Measurements from ENCODE around the gene HMG20A. TPM values are rescaled to one million over a fixed set of nuclear protein-coding genes. Genes with fewer than 3 reads are reported as not detected.

HMG20A gene
- total RNA-seq, 1 donor from 2014 or later: 9.7 TPM

DNA sequence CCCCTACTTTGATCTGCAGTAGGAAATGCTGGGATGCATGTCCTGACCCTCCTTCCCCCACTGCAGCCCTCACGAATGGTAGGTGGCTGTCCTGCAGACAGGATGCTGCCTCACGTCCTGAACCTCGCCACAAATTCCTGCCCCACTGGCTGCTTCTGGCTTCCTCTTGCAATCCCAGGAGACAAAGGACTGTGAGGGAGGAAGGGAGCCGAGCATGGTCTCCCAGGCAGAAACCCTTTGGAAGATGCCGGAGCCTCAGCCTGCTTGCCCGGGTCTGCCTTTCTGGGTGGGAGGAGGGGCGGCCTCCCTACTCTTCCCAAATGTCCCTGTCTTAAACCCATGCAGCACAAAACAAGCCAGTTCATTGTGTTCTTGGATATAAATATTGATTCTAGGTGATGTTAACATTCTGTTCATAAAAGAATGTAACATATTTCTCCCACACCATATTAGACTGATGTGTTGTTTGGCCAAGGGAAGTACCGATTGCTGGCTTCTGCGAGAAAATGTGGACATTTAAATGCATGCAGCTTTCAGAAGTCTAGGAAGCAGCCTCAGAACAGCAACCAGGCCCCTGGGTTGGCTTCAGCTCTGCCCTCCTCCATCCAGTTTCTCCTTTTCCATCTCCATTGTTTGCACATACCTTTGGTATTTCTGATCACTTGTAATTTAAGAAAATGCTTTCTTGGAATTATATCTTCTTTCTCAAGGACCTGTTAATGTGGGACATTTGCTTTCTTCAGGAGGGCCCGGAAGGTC, 75.3 kb downstream of the HMG20A start:
- FAIRE-seq: no peak

DNA sequence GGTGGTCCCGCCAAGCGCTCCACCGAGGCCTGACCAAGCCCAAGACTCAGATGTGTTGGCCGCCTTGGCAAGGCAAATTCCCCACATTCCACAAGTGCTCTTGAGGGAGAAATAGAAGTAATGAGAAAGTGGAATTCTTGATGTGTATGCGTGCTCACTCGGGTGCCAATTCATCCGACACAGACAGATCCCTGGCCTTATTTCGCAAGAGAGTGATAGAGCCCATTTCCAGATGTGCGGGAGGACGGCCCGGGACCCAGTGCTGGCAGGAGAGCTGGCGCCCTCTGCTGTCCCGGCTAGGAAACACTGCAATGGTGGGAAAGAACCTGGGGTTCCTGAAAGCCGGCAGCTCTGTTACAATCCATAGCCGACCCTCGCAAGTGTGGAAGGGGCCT, 76.0 kb downstream of the HMG20A start:
- H3K4me3 ChIP-seq (ENCODE audit: low read depth, low read length): no peak overlapping the region
- TF ChIP-seq, protein P1, sequence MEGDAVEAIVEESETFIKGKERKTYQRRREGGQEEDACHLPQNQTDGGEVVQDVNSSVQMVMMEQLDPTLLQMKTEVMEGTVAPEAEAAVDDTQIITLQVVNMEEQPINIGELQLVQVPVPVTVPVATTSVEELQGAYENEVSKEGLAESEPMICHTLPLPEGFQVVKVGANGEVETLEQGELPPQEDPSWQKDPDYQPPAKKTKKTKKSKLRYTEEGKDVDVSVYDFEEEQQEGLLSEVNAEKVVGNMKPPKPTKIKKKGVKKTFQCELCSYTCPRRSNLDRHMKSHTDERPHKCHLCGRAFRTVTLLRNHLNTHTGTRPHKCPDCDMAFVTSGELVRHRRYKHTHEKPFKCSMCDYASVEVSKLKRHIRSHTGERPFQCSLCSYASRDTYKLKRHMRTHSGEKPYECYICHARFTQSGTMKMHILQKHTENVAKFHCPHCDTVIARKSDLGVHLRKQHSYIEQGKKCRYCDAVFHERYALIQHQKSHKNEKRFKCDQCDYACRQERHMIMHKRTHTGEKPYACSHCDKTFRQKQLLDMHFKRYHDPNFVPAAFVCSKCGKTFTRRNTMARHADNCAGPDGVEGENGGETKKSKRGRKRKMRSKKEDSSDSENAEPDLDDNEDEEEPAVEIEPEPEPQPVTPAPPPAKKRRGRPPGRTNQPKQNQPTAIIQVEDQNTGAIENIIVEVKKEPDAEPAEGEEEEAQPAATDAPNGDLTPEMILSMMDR (IDR thresholded peaks at IDR 0.05; ENCODE audit: insufficient read depth, low read length, severe bottlenecking): peak; percentile 99

More for the DNA sequence above, 75.3 kb downstream of the HMG20A start:
- TF ChIP-seq, protein P1 (IDR thresholded peaks at IDR 0.05; ENCODE audit: insufficient read depth, low read length, severe bottlenecking): no peak
- no peak for DNase-seq (ENCODE audit: low read depth)
- no peaks in the 10 kb centered on the region for H3K36me3 ChIP-seq (ENCODE audit: control insufficient read depth, insufficient read depth, low read length)
- H3K4me3 ChIP-seq (ENCODE audit: low read depth, low read length): no peak overlapping the region
- no peaks in the 10 kb centered on the region for H3K27me3 ChIP-seq (ENCODE audit: control insufficient read depth, insufficient read depth, low read length)

DNA sequence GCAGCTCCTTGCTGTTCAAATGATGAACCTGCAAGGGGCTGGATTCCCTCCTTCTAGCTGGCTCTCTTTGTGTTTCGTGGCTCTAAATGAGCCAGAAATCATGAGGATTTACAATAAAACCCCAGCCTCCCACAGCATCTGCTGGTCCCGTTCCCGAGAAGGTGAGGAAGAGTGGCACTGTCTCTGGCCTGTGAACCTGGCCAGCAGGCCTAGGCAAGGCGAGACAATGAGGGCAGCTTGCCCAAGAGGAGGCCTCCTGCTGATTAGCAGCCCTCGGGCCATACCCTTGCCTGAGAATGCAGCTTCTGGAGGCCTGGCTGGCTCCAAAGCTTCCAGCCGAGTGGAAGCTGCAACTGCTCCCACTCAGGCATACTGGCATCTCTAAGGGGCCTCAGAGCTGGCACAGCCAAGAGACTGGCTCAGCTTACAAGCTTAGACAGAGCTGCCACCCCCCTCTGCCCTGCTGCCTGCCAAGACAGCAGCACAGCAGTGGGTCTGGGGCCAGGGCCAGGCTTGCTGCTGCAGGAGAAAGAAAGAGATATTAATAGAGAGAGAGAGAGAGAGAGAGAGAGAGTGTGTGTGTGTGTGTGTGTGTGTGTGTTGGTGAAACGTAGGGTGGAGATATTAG, 76.5 kb downstream of the HMG20A start:
- no peak overlapping the region for H3K4me3 ChIP-seq (ENCODE audit: low read depth, low read length)
- TF ChIP-seq, protein P1 (IDR thresholded peaks at IDR 0.05; ENCODE audit: insufficient read depth, low read length, severe bottlenecking): no peak
- H3K27me3 ChIP-seq (ENCODE audit: control insufficient read depth, insufficient read depth, low read length): no peaks in the 10 kb centered on the region
- DNase-seq (ENCODE audit: low read depth) (no peak), FAIRE-seq (no peak)
- no peaks in the 10 kb centered on the region for H3K36me3 ChIP-seq (ENCODE audit: control insufficient read depth, insufficient read depth, low read length)

More for the DNA sequence above, 76.0 kb downstream of the HMG20A start:
- H3K36me3 ChIP-seq (ENCODE audit: control insufficient read depth, insufficient read depth, low read length): no peaks in the 10 kb centered on the region
- no peak for FAIRE-seq
- DNase-seq (ENCODE audit: low read depth): peak; percentile 74
- no peaks in the 10 kb centered on the region for H3K27me3 ChIP-seq (ENCODE audit: control insufficient read depth, insufficient read depth, low read length)

DNA sequence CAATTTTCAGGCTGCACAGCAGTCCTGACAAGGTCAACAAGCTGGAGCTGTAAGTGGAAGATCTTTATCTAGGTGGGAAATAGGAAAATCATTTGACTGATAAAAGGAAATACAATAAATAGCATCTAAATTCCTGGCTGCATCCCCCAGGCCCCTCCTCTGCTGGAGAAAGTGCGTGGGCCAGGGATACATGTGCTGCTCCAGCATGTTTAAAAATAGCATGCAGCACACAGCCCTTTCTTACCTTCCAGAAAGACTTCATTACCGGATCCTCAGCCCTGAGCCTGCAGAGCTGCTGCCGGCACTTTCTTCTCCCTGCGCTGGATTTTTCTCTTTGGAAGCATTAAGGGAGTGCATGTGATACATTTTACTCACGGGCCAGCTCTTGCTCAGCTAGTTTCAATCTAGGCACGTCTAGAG, 77.3 kb downstream of the HMG20A start:
- Histone ChIP-seq H3K36me3 (ENCODE audit: control insufficient read depth, insufficient read depth, low read length) (no peaks in the 10 kb centered on the region), H3K27me3 (ENCODE audit: control insufficient read depth, insufficient read depth, low read length) (no peaks in the 10 kb centered on the region), H3K4me3 (ENCODE audit: low read depth, low read length) (no peak overlapping the region)
- DNase-seq (ENCODE audit: low read depth): no peak
- no peak for FAIRE-seq
- TF ChIP-seq, protein P1 (IDR thresholded peaks at IDR 0.05; ENCODE audit: insufficient read depth, low read length, severe bottlenecking): no peak

DNA sequence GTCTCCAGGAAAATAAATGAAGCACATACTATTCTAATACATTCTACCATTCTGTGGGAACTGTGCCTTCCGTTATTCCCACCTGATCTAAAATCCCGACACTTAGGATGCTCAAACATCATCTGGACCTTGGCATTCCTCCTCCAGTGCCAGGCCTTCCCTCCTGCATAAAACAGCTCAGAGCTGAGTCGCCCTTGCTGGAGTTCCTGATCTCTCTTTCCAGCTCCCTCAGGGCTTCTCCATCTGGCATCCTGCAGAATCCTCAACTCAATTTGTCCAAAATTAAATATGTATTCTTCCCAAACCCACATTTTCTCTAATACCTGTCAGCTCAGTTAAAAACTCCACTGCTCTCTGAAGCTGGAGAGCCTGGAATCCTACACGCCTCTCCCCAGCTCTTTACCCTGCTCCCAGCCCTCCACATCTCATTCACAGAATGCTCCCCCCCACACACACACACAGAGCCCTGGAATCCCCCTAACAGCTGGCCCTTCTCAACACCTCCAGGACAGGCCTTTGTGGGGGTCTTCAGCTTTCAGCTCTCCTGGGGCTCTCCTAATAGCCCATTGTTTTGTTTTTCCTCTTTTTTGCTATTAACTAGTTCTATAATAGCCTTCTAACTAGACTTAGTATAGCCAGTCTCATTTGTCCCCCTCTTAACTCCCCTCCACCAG, 78.5 kb downstream of the HMG20A start:
- no peak overlapping the region for H3K4me3 ChIP-seq (ENCODE audit: low read depth, low read length)
- FAIRE-seq (no peak), DNase-seq (ENCODE audit: low read depth) (no peak)
- no peaks in the 10 kb centered on the region for H3K27me3 ChIP-seq (ENCODE audit: control insufficient read depth, insufficient read depth, low read length)
- no peaks in the 10 kb centered on the region for H3K36me3 ChIP-seq (ENCODE audit: control insufficient read depth, insufficient read depth, low read length)
- TF ChIP-seq, protein P1 (IDR thresholded peaks at IDR 0.05; ENCODE audit: insufficient read depth, low read length, severe bottlenecking): no peak
